T-cell (primary cell): ENCODE results near the gene LRFN2. TPM values are rescaled to one million over a fixed set of nuclear protein-coding genes. Genes with fewer than 3 reads are reported as not detected.
A peak's percentile ranks its signal among the peaks of the same experiment; 100 is the strongest.

Source experiments
- ATAC-seq, 4 experiments: fragments of 200-7000 bp in 3 of 4; fragments of 150-1000 bp in 1 of 4; cut with Tn5 transposase; replicated peaks in 1 of 4; 1 replicate in 3 of 4; 2 replicates in 1 of 4; pipeline ENCODE4 v1.10.0; 2021; ENCODE audit warnings: moderate library complexity in 3 of 4, mild to moderate bottlenecking in 2 of 4, moderate number of reproducible peaks in 1 of 4
- CTCF ChIA-PET, 2 donors: fragments of 300-600 bp; sonication (Branson Sonifier 250); formaldehyde crosslinking; loops; one replicate each; lab custom pipeline; 2022; ENCODE audit warnings: antibody characterized with exemption in 2 of 2; lab: Charles Lee
- POLR2A ChIA-PET, 2 donors: fragments of 300-600 bp; sonication (Branson Sonifier 250); formaldehyde crosslinking; loops; one replicate each; lab custom pipeline; 2022; ENCODE audit warnings: antibody characterized with exemption in 2 of 2; lab: Charles Lee
- DNase-seq, 35 experiments: peaks; one replicate each; pipeline versions ENCODE4 v3.0.0 to v3.0.0-alpha.2; 2013 to 2023
- H3K27ac ChIP-seq: one replicate; pipeline ENCODE4 v1.5.1; 2013; ENCODE audit warnings: low read length
- H3K27me3 ChIP-seq, 2 experiments: replicated peaks in 1 of 2; 1 replicate in 1 of 2; 2 replicates in 1 of 2; pipeline versions ENCODE4 v1.6.1 to v1.7.0; 2013; ENCODE audit warnings: low read length in 1 of 2, mixed read lengths in 1 of 2; ENCODE audit not compliant: control insufficient read depth in 2 of 2, insufficient read depth in 2 of 2; ENCODE audit errors: extremely low read depth in 1 of 2
- H3K36me3 ChIP-seq, 2 donors: 1 replicate in 1 of 2; 2 replicates in 1 of 2; pipeline versions ENCODE4 v1.6.1 to v1.7.0; 2013; ENCODE audit warnings: low read length in 1 of 2; ENCODE audit not compliant: control insufficient read depth in 2 of 2, insufficient read depth in 1 of 2; ENCODE audit errors: extremely low read depth in 1 of 2
- H3K4me1 ChIP-seq, 2 experiments: 1 replicate in 1 of 2; 2 replicates in 1 of 2; pipeline versions ENCODE4 v1.6.1 to v1.7.0; 2013; ENCODE audit warnings: low read length in 2 of 2, mixed read lengths in 1 of 2; ENCODE audit not compliant: insufficient read depth in 2 of 2, control insufficient read depth in 1 of 2; ENCODE audit errors: extremely low read depth in 1 of 2
- H3K4me3 ChIP-seq, 2 donors: 1 replicate in 1 of 2; 2 replicates in 1 of 2; pipeline versions ENCODE4 v1.5.1 to v1.7.0; 2013; ENCODE audit warnings: mild to moderate bottlenecking in 2 of 2, low read length in 1 of 2, moderate library complexity in 1 of 2; ENCODE audit not compliant: control insufficient read depth in 1 of 2; ENCODE audit errors: extremely low read depth in 1 of 2
- H3K9me3 ChIP-seq: 2 replicates; pipeline ENCODE4 v1.7.0; 2013
- H3K27ac Mint-ChIP-seq, 2 donors: one replicate each; pipeline ENCODE4 v1.8.0; 2020 to 2021; ENCODE audit warnings: mild to moderate bottlenecking in 2 of 2, mixed read lengths in 2 of 2
- H3K27me3 Mint-ChIP-seq, 2 donors: one replicate each; pipeline ENCODE4 v1.8.0; 2021 to 2022; ENCODE audit warnings: mixed read lengths in 2 of 2
- H3K36me3 Mint-ChIP-seq: one replicate; pipeline ENCODE4 v1.8.0; 2021; ENCODE audit warnings: mixed read lengths
- H3K4me1 Mint-ChIP-seq, 3 donors: one replicate each; pipeline ENCODE4 v1.8.0; 2020 to 2022; ENCODE audit warnings: mixed read lengths in 3 of 3, mild to moderate bottlenecking in 1 of 3
- H3K4me3 Mint-ChIP-seq, 3 donors: one replicate each; pipeline ENCODE4 v1.8.0; 2020 to 2022; ENCODE audit warnings: mild to moderate bottlenecking in 3 of 3, mixed read lengths in 3 of 3, moderate library complexity in 3 of 3
- H3K9me3 Mint-ChIP-seq, 3 donors: one replicate each; pipeline ENCODE4 v1.8.0; 2020 to 2022; ENCODE audit warnings: mixed read lengths in 3 of 3
- WGBS: methylation state at CpG from one replicate; pipeline ENCODE4 v1.1.5; 2013; ENCODE audit warnings: missing lambda C conversion rate; ENCODE audit not compliant: insufficient coverage; 5-methylcytosine and 5-hydroxymethylcytosine counted together
- total RNA-seq, 35 experiments: library from RNA in 6 of 35; stranded (reverse) in 6 of 35; fragments of 120-200 nt in 1 of 35; gene quantifications; one replicate each; pipeline versions ENCODE4 v1.2.1 to v1.2.4 and lab custom pipeline; 2013 to 2026

The LRFN2 gene
- total RNA-seq, 5 donors from 2014 or later (not counting 1 experiment from before 2014, with no cell fraction given): 0.12 to 1.7 (median 0.92) TPM

DNA sequence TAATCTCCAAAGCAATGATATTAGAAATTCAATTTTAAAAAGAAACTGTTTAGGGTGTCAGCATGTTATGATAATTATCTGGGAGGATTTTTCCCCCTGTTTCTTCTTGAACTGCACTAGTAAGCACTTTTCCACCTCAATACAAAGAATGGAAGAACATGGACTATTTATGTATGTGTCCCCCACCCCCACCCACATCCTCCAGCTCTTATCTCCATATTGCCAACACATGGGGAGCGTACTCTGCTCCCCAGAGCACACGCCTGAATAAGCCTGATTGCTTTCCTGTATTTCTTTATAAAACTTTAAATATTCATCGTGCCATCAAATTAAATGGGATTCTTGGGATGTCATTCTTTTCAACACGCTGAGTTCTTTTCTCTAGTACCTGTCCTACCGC is 11.4 kb upstream of the LRFN2 start:
- ChIA-PET POLR2A (no interaction called here), CTCF (no interaction called here)
- ATAC-seq: no peak
- Mint-ChIP-seq H3K4me1 (no peaks in the 10 kb centered on the region), H3K27ac (no peak overlapping the region), H3K36me3 (no peaks in the 10 kb centered on the region), H3K27me3 (peaks cover 32 to 46% of the 10 kb centered on the region in 2 donors), H3K9me3 (no peaks in the 10 kb centered on the region), H3K4me3 (no peak overlapping the region)
- no peaks in the 10 kb centered on the region for H3K36me3 ChIP-seq
- no peaks in the 10 kb centered on the region for H3K9me3 ChIP-seq
- H3K27ac ChIP-seq: no peak overlapping the region
- WGBS: no CpG with 5 or more reads among the region's 5 CpGs
- H3K4me3 ChIP-seq: no peak overlapping the region
- no peaks in the 10 kb centered on the region for H3K4me1 ChIP-seq
- DNase-seq: no peak
- H3K27me3 ChIP-seq: peaks cover 8 to 28% of the 10 kb centered on the region in 2 experiments

DNA sequence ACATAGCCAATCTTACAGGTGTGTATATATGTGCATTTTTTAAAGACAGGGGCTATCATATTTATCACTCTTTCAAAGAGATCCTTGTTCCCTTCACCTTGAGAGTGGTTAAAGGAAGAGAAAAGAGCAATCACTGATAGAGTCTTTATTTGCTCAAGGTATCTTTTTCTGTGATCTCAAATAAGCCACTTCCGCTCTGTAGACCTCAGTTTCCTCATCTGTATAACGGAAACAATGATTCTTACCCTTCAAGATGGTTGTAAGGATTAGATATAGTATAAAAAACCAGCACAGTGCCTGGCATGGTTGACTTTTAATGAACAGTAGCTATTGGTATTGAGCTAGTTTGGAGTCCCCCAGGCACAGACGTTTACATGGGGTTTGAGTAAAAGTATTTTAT is 10.1 kb upstream of the LRFN2 start:
- no peak overlapping the region for H3K27ac ChIP-seq
- peaks cover 8 to 28% of the 10 kb centered on the region in 2 experiments for H3K27me3 ChIP-seq
- no peaks in the 10 kb centered on the region for H3K4me1 Mint-ChIP-seq
- no peak for ATAC-seq
- H3K9me3 ChIP-seq: no peaks in the 10 kb centered on the region
- no peaks in the 10 kb centered on the region for H3K36me3 Mint-ChIP-seq
- CTCF ChIA-PET: no interaction called here
- WGBS: no CpG with 5 or more reads among the region's 3 CpGs
- no peak overlapping the region for H3K27ac Mint-ChIP-seq
- H3K36me3 ChIP-seq: no peaks in the 10 kb centered on the region
- POLR2A ChIA-PET: no interaction called here
- H3K4me3 ChIP-seq: no peak overlapping the region
- no peak for DNase-seq
- H3K4me1 ChIP-seq: no peaks in the 10 kb centered on the region
- H3K4me3 Mint-ChIP-seq: no peak overlapping the region
- peaks cover 29 to 39% of the 10 kb centered on the region in 2 donors for H3K27me3 Mint-ChIP-seq
- no peaks in the 10 kb centered on the region for H3K9me3 Mint-ChIP-seq

DNA sequence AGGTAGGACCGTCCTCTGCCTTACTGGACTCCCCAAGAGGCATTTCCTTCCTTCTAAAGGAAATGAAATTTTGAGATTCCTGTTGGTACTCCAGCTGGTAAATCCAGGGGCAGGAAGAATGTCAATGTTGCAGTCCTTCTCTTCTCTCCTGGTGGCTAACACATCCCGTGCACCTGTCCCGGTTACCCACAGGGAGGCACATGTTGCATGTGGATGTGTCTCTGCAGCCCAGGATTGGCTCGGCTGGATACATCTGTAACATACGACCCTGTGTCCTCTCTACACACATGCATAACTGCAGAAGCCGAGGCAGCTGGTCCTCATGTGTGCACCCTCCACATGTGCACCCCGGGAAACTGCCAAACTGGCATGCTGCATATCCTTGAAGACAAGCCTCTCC is 1.3 kb upstream of the LRFN2 start:
- ATAC-seq (no peak), DNase-seq (no peak)
- WGBS: 93% methylated on average over 3 of the region's 7 CpGs
- Histone ChIP-seq H3K27ac (no peak overlapping the region), H3K27me3 (peaks cover 0 to 31% of the 10 kb centered on the region in 2 experiments), H3K36me3 (no peaks in the 10 kb centered on the region), H3K4me3 (no peak overlapping the region), H3K9me3 (no peaks in the 10 kb centered on the region), H3K4me1 (peaks cover 0 to 25% of the 10 kb centered on the region in 2 experiments)
- Mint-ChIP-seq H3K4me1 (peaks cover 21 to 27% (median 26%) of the 10 kb centered on the region in 3 donors), H3K27ac (no peak overlapping the region), H3K36me3 (no peaks in the 10 kb centered on the region), H3K4me3 (peak overlapping the region in 2 of 3 donors; percentile 31 to 78), H3K9me3 (no peaks in the 10 kb centered on the region), H3K27me3 (peaks cover 20 to 36% of the 10 kb centered on the region in 2 donors)
- POLR2A ChIA-PET: interaction anchor here in 1 of 2 donors (0.6 kb wide), 1 partner anchor 423 kb away, joined by 5 read pairs; no protein-coding TSS in a partner anchor
- CTCF ChIA-PET: no interaction called here

DNA sequence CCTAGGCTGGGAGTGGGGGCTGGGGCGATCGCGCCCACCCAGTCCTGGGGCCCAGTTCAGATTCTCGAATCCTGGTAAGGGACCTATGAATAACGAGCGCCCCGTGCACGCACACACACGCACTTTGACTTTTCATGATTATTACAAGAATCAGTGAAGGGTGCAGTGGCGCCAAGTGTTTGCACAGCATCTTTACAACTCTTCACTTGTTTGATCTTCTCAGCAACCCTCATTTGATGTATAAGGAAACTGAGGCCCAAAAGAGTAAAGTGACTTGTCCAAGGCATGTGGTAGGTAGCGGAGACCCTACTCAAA is 863 bp upstream of the LRFN2 start:
- DNase-seq: no peak
- WGBS: 0% methylated on average over 5 of the region's 11 CpGs
- no peak for ATAC-seq
- no peaks in the 10 kb centered on the region for H3K36me3 Mint-ChIP-seq
- no peaks in the 10 kb centered on the region for H3K9me3 ChIP-seq
- no peaks in the 10 kb centered on the region for H3K9me3 Mint-ChIP-seq
- peaks cover 25 to 30% (median 27%) of the 10 kb centered on the region in 3 donors for H3K4me1 Mint-ChIP-seq
- H3K27me3 ChIP-seq: peaks cover 0 to 31% of the 10 kb centered on the region in 2 experiments
- no peaks in the 10 kb centered on the region for H3K36me3 ChIP-seq
- H3K27ac ChIP-seq: no peak overlapping the region
- CTCF ChIA-PET: interaction anchor here (0.7 to 1.0 kb wide), 3 partner anchors 256 to 1042 kb away, joined by 3 to 4 read pairs (median 4); no protein-coding TSS in a partner anchor
- peaks cover 20 to 37% of the 10 kb centered on the region in 2 donors for H3K27me3 Mint-ChIP-seq
- H3K4me1 ChIP-seq: peaks cover 0 to 28% of the 10 kb centered on the region in 2 experiments
- no peak overlapping the region for H3K27ac Mint-ChIP-seq
- H3K4me3 Mint-ChIP-seq: peak overlapping the region; percentile 31 to 78 (median 31)
- H3K4me3 ChIP-seq: no peak overlapping the region
- POLR2A ChIA-PET: interaction anchor here in 1 of 2 donors (0.6 kb wide), 1 partner anchor 423 kb away, joined by 5 read pairs; no protein-coding TSS in a partner anchor

DNA sequence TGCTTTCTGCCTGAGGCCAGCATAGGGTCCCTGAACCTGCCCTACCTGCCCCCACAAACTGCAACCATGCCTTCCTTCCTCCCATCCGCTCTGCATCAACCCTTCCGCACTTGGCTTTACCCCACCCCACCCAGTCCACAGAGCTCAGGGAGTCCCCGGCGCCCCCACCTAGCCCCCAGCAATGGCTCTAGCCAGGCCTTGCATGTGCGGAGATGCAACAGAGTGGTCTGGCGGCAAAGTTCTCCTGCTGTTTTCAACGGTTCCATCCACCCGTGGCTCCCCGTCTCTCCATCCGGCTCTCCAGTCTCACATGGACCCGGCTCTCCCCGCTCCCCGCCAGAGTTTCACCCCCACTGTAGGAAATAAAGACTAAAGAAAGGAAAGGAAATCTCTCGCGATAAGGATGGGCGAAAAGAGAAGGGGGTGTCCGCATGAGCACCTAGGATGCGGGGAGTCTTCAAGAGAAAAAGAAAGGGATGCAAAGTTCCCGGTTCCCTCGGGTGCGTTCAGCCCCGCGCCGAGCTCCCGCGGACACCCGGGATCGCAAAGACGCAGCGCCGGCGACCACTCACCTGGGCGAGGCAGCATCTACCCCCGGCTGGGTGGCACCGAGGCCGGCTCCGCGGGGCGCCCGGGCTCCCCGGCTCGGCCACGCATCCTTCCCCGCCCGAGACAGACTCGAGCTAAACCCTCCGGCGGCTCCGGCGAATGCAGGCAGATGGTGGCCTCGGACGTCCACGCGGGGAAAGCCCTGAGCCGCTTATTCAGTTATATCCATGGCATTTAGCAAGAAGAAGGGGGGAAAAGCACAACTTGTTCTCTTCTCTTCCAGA is 579 bp downstream of the LRFN2 start:
- peaks cover 0 to 28% of the 10 kb centered on the region in 2 experiments for H3K4me1 ChIP-seq
- no peaks in the 10 kb centered on the region for H3K9me3 Mint-ChIP-seq
- H3K27me3 ChIP-seq: peaks cover 0 to 31% of the 10 kb centered on the region in 2 experiments
- DNase-seq: peak in 3 of 35 experiments; percentile 4 to 9 (median 7)
- peaks cover 20 to 37% of the 10 kb centered on the region in 2 donors for H3K27me3 Mint-ChIP-seq
- H3K27ac Mint-ChIP-seq: peak overlapping the region in 1 of 2 donors; percentile 7
- no peaks in the 10 kb centered on the region for H3K9me3 ChIP-seq
- no peak overlapping the region for H3K27ac ChIP-seq
- ChIA-PET CTCF (interaction anchor here in 1 of 2 donors (1.0 kb wide), 1 partner anchor 258 kb away, joined by 4 read pairs; no protein-coding TSS in a partner anchor), POLR2A (no interaction called here)
- 7% methylated on average over 44 of the region's 55 CpGs for WGBS
- H3K4me3 ChIP-seq: peak overlapping the region; percentile 55 to 89
- H3K36me3 Mint-ChIP-seq: no peaks in the 10 kb centered on the region
- peak overlapping the region; percentile 78 to 80 (median 79) for H3K4me3 Mint-ChIP-seq
- ATAC-seq: no peak
- no peaks in the 10 kb centered on the region for H3K36me3 ChIP-seq
- peaks cover 25 to 30% (median 27%) of the 10 kb centered on the region in 3 donors for H3K4me1 Mint-ChIP-seq

DNA sequence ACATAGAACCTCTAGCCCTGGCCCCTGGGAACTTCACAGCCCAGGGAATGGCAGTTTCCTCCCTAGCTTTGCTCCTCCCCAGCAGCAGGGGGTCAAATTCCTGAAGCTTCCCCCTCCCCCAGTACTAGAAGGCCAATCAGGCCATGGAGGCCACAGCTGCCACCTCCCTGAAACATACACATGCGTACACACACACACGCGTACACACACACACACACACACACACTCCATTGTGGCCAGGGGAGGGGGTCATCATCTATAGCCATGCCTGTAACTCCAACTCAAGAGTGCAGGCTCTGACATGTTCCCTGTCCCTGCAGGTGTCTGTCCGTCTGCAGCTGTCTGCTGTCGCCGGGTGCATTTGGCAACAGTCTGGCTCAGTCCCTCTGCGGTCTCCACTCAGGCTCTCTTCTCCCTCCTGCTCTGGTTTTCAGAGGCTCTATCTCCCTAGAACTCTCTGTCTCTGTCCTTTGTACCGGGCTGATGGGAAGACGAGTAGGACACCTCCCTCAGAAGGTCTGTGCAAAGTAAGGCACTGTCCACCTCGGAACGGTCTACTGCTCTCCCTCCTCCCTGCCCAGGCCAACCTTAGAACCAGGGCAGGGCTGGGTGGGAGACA is 1.4 kb downstream of the LRFN2 start:
- peak overlapping the region in 1 of 2 donors; percentile 7 for H3K27ac Mint-ChIP-seq
- POLR2A ChIA-PET: no interaction called here
- CTCF ChIA-PET: no interaction called here

More for the DNA sequence above, 1.4 kb downstream of the LRFN2 start:
- H3K9me3 Mint-ChIP-seq: no peaks in the 10 kb centered on the region
- ATAC-seq: no peak
- Histone ChIP-seq H3K36me3 (no peaks in the 10 kb centered on the region), H3K27me3 (peaks cover 0 to 31% of the 10 kb centered on the region in 2 experiments), H3K9me3 (no peaks in the 10 kb centered on the region), H3K4me3 (peak overlapping the region in 1 of 2 donors; percentile 55), H3K27ac (no peak overlapping the region), H3K4me1 (peaks cover 0 to 28% of the 10 kb centered on the region in 2 experiments)
- DNase-seq: no peak
- peaks cover 20 to 37% of the 10 kb centered on the region in 2 donors for H3K27me3 Mint-ChIP-seq
- peaks cover 25 to 30% (median 27%) of the 10 kb centered on the region in 3 donors for H3K4me1 Mint-ChIP-seq
- 78% methylated on average over 11 of the region's 11 CpGs for WGBS
- peak overlapping the region; percentile 72 to 79 (median 78) for H3K4me3 Mint-ChIP-seq
- no peaks in the 10 kb centered on the region for H3K36me3 Mint-ChIP-seq
